Caco-2 (cell line): ENCODE results near the gene IFT20. TPM values are rescaled to one million over a fixed set of nuclear protein-coding genes. Genes with fewer than 3 reads are reported as not detected.

Experiments used
- BruUV-seq: library from RNA; stranded (reverse); fragments of 400-500 nt; replicated peaks from 2 replicates; lab custom pipeline; 2021; lab: Mats Ljungman, UMichigan
- CTCF ChIA-PET: fragments of 300-600 bp; sonication (Branson Sonifier 250); formaldehyde crosslinking; loops from one replicate; lab custom pipeline; 2022; ENCODE audit warnings: antibody characterized with exemption; lab: Charles Lee
- POLR2A ChIA-PET: fragments of 300-600 bp; sonication (Branson Sonifier 250); formaldehyde crosslinking; loops from one replicate; lab custom pipeline; 2022; ENCODE audit warnings: antibody characterized with exemption; lab: Charles Lee
- DNase-seq, 2 experiments: peaks; one replicate each; pipeline versions ENCODE4 v3.0.0 to v3.0.0-alpha.2; 2020 to 2022
- H3K27me3 ChIP-seq: replicated peaks from 2 replicates; pipeline ENCODE4 v1.6.0; 2011; ENCODE audit warnings: low read length; ENCODE audit not compliant: control insufficient read depth, insufficient read depth
- H3K36me3 ChIP-seq: 2 replicates; pipeline ENCODE4 v1.5.1; 2011; ENCODE audit warnings: low read length; ENCODE audit not compliant: control insufficient read depth, insufficient read depth
- H3K4me1 ChIP-seq: fragments of 250-450 bp; sonication (Bioruptor Pico); 2 replicates; pipeline ENCODE4 v1.5.1; 2020; ENCODE audit warnings: mild to moderate bottlenecking
- H3K4me3 ChIP-seq: 2 replicates; pipeline ENCODE4 v1.5.1; 2011; ENCODE audit warnings: low read depth, mild to moderate bottlenecking, control low read depth, low read length
- H3K9me3 ChIP-seq: fragments of 250-450 bp; sonication (Bioruptor Pico); 2 replicates; pipeline ENCODE4 v1.5.1; 2020; ENCODE audit warnings: mild to moderate bottlenecking, moderate library complexity
- H3K27ac Mint-ChIP-seq: one replicate; pipeline ENCODE4 v1.8.0; 2022; ENCODE audit warnings: mixed read lengths; ENCODE audit not compliant: unreplicated experiment
- H3K27me3 Mint-ChIP-seq: one replicate; pipeline ENCODE4 v1.8.0; 2022; ENCODE audit warnings: mixed read lengths; ENCODE audit not compliant: insufficient read depth, unreplicated experiment
- H3K36me3 Mint-ChIP-seq: one replicate; pipeline ENCODE4 v1.8.0; 2022; ENCODE audit warnings: mild to moderate bottlenecking, mixed read lengths; ENCODE audit not compliant: insufficient read depth, unreplicated experiment
- H3K4me1 Mint-ChIP-seq: one replicate; pipeline ENCODE4 v1.8.0; 2022; ENCODE audit warnings: low read depth, mixed read lengths; ENCODE audit not compliant: unreplicated experiment
- H3K4me3 Mint-ChIP-seq: one replicate; pipeline ENCODE4 v1.8.0; 2022; ENCODE audit warnings: mild to moderate bottlenecking, moderate library complexity, mixed read lengths; ENCODE audit not compliant: unreplicated experiment
- H3K9me3 Mint-ChIP-seq: one replicate; pipeline ENCODE4 v1.8.0; 2022; ENCODE audit warnings: mixed read lengths; ENCODE audit not compliant: unreplicated experiment
- CTCF ChIP-seq, 2 experiments: fragments of 200-600 bp in 1 of 2; IDR thresholded peaks; 1 replicate in 1 of 2; 2 replicates in 1 of 2; pipeline versions ENCODE4 v1.5.1 to v1.8.0; 2011 to 2022; ENCODE audit warnings: antibody characterized with exemption in 1 of 2, control low read depth in 1 of 2, inconsistent platforms in 1 of 2, low read depth in 1 of 2, low read length in 1 of 2, mild to moderate bottlenecking in 1 of 2, moderate library complexity in 1 of 2; ENCODE audit not compliant: insufficient read depth in 1 of 2, severe bottlenecking in 1 of 2, unreplicated experiment in 1 of 2
- intact Hi-C: fragments of 100-400 bp; cut with micrococcal nuclease; formaldehyde crosslinking; loops from one replicate; pipeline ENCODE4 v1.10.0; 2022; ENCODE audit not compliant: unreplicated experiment
- total RNA-seq: library from RNA; stranded (reverse); gene quantifications from 2 replicates; pipeline ENCODE4 v1.2.3, GENCODE V29; 2022

Gene IFT20
- total RNA-seq, 1 experiment from 2014 or later = 89.9 TPM

- intact Hi-C loops = loop anchor here (1.0 to 10.0 kb wide), 2 partner anchors 15 to 226 kb away; partner anchors contain the start of genes IFT20 and TNFAIP1
- H3K36me3 Mint-ChIP-seq = peaks cover 38% of the 10 kb centered on the region
- peaks cover 35% of the 10 kb centered on the region for H3K4me1 ChIP-seq
- ChIA-PET CTCF (interaction anchor here (0.6 to 3.5 kb wide), 5 partner anchors 11 to 90 kb away, joined by 3 to 34 read pairs (median 8); partner anchors contain the start of genes IFT20 and TNFAIP1), POLR2A (interaction anchor here (4.6 kb wide), 1 partner anchor 15 kb away, joined by 75 read pairs; the partner anchor contains the start of genes IFT20 and TNFAIP1)
- no TSS peak for BruUV-seq
- no peaks in the 10 kb centered on the region for H3K27me3 Mint-ChIP-seq
- no peak for DNase-seq
- peak overlapping the region; percentile 76 for H3K4me3 Mint-ChIP-seq
- H3K4me3 ChIP-seq = peak overlapping the region; percentile 67
- no peaks in the 10 kb centered on the region for H3K9me3 Mint-ChIP-seq
- H3K36me3 ChIP-seq = peaks cover 1% of the 10 kb centered on the region
- H3K27ac Mint-ChIP-seq = peak overlapping the region; percentile 43
- TF ChIP-seq CTCF (IDR thresholded peaks at IDR 0.05; ENCODE audit: insufficient read depth in 1 of 2, low read depth in 1 of 2, low read length in 1 of 2, severe bottlenecking in 1 of 2, unreplicated experiment in 1 of 2) = no peak
- H3K9me3 ChIP-seq = no peaks in the 10 kb centered on the region
- peaks cover 61% of the 10 kb centered on the region for H3K4me1 Mint-ChIP-seq
- no peaks in the 10 kb centered on the region for H3K27me3 ChIP-seq
Measured at GRCh38 chr17:28320215-28321061, 14.8 kb downstream of the IFT20 start.

GRCh38 chr17:28319598-28319935, 15.7 kb downstream of the IFT20 start:
- no peaks in the 10 kb centered on the region for H3K9me3 ChIP-seq
- peaks cover 28% of the 10 kb centered on the region for H3K4me1 ChIP-seq
- BruUV-seq = no TSS peak
- peak overlapping the region; percentile 76 for H3K4me3 Mint-ChIP-seq
- no peaks in the 10 kb centered on the region for H3K27me3 ChIP-seq
- no peak for DNase-seq
- peak overlapping the region; percentile 67 for H3K4me3 ChIP-seq
- ChIA-PET POLR2A (interaction anchor here (0.6 to 4.6 kb wide), 5 partner anchors 11 to 149 kb away, joined by 3 to 75 read pairs (median 4); partner anchors contain the start of genes IFT20 and TNFAIP1), CTCF (interaction anchor here (0.6 to 3.5 kb wide), 9 partner anchors 10 to 278 kb away, joined by 3 to 34 read pairs (median 4); partner anchors contain the start of genes IFT20 and TNFAIP1)
- H3K27me3 Mint-ChIP-seq = no peaks in the 10 kb centered on the region
- H3K36me3 ChIP-seq = peaks cover 1% of the 10 kb centered on the region; the same call in 1 of the 2 replicates
- no peaks in the 10 kb centered on the region for H3K9me3 Mint-ChIP-seq
- no peak for TF ChIP-seq CTCF (IDR thresholded peaks at IDR 0.05; ENCODE audit: insufficient read depth in 1 of 2, low read depth in 1 of 2, low read length in 1 of 2, severe bottlenecking in 1 of 2, unreplicated experiment in 1 of 2)
- peaks cover 53% of the 10 kb centered on the region for H3K4me1 Mint-ChIP-seq
- peak overlapping the region; percentile 43 for H3K27ac Mint-ChIP-seq
- peaks cover 29% of the 10 kb centered on the region for H3K36me3 Mint-ChIP-seq
- intact Hi-C loops = no loop called here
